ENCODE results near the gene JARID2. TPM values are rescaled to one million over a fixed set of nuclear protein-coding genes. Genes with fewer than 3 reads are reported as not detected.

Gene JARID2
- total and polyA plus RNA-seq, 2 of the 13 experiments (the other 11 are each of a cell fraction or from before 2014, with no cell fraction given) = 7.5 to 10.3 TPM

- peak; percentile 44; the same call in 1 of the 2 replicates for TF ChIP-seq RAD21 (CRISPR knock-in tag; IDR thresholded peaks at IDR 0.05)
- no peak; the same call in 1 of the 2 replicates for TF ChIP-seq EZH2 (conservative IDR thresholded peaks at IDR 0.05; ENCODE audit: low read depth, low read length)
- no peak for TF ChIP-seq ZBTB7A (CRISPR knock-in tag; IDR thresholded peaks at IDR 0.05)
- 0 out of 2 replicates have a peak, but pooled peaks have one; percentile 40 for TF ChIP-seq HOXD1 (CRISPR knock-in tag; IDR thresholded peaks at IDR 0.05)
- TF ChIP-seq MXD1 (CRISPR knock-in tag; IDR thresholded peaks at IDR 0.05) = peak; percentile 63
- 0 out of 2 replicates have a peak, but pooled peaks have one; percentile 59 for TF ChIP-seq ETV6 (CRISPR knock-in tag; conservative IDR thresholded peaks at IDR 0.05)
- no peak for TF ChIP-seq MYNN (CRISPR knock-in tag; IDR thresholded peaks at IDR 0.05; ENCODE audit: low read depth)
- peak; percentile 69; the same call in 1 of the 2 replicates for TF ChIP-seq MXD4 (CRISPR knock-in tag; IDR thresholded peaks at IDR 0.05)
- 0 out of 2 replicates have a peak, but pooled peaks have one; percentile 31 for TF ChIP-seq SNAPC2 (CRISPR knock-in tag; IDR thresholded peaks at IDR 0.05)
- no peak; the same call in 1 of the 2 replicates for TF ChIP-seq RNF219 (CRISPR knock-in tag; IDR thresholded peaks at IDR 0.05)
- no peak; the same call in 1 of the 2 replicates for TF ChIP-seq CREB3 (CRISPR knock-in tag; IDR thresholded peaks at IDR 0.05)
- peak; percentile 22; the same call in 1 of the 2 replicates for TF ChIP-seq ZNF441 (CRISPR knock-in tag; IDR thresholded peaks at IDR 0.05; ENCODE audit: borderline replicate concordance)
- TF ChIP-seq ATF7-NPFF (CRISPR knock-in tag; IDR thresholded peaks at IDR 0.05; ENCODE audit: low read depth) = no peak
- TF ChIP-seq PREB (CRISPR knock-in tag; IDR thresholded peaks at IDR 0.05) = no peak
- no peak for TF ChIP-seq TOE1 (CRISPR knock-in tag; IDR thresholded peaks at IDR 0.05)
- TF ChIP-seq STAT6 (CRISPR knock-in tag; IDR thresholded peaks at IDR 0.05; ENCODE audit: borderline replicate concordance) = no peak
- peak; percentile 95; the same call in 1 of the 2 replicates for TF ChIP-seq MEIS1 (CRISPR knock-in tag; IDR thresholded peaks at IDR 0.05; ENCODE audit: borderline replicate concordance)
- TF ChIP-seq THAP7 (CRISPR knock-in tag; IDR thresholded peaks at IDR 0.05) = no peak
- 0 out of 2 replicates have a peak, but pooled peaks have one; percentile 14 for TF ChIP-seq TCF7 (IDR thresholded peaks at IDR 0.05; ENCODE audit: low read depth)
These were observed at the start of gene JARID2 (continued) for GRCh38 chr6:15245361-15246216.

Measured in HepG2 (cell line).